HepG2 (cell line): ENCODE results near the gene STK40.

ENCODE experiments used
- CREBL2 ChIP-seq: sonication (generic); formaldehyde crosslinking; IDR thresholded peaks from 2 replicates; pipeline ENCODE4 v1.8.1; 2023; ENCODE audit warnings: missing genetic modification reagents, mild to moderate bottlenecking, borderline replicate concordance
- FOXP1 ChIP-seq, 2 experiments: fragments of 450-650 bp in 1 of 2; IDR thresholded peaks; 2 replicates each; pipeline ENCODE4 v1.6.1; 2017 to 2018; ENCODE audit warnings: antibody characterized with exemption in 1 of 2
- RAD21 ChIP-seq: fragments of 450-650 bp; formaldehyde crosslinking; IDR thresholded peaks from 2 replicates; pipeline ENCODE4 v1.5.0; 2020; ENCODE audit warnings: mild to moderate bottlenecking
- SMC3 ChIP-seq: IDR thresholded peaks from 2 replicates; pipeline ENCODE4 v1.6.1; 2011; ENCODE audit warnings: low read length, improper control_type of control experiment

GRCh38 chr1:36303650-36304360, 81.9 kb downstream of the STK40 start:
- TF ChIP-seq FOXP1 (IDR thresholded peaks at IDR 0.05) (no peak), FOXP1 (CRISPR knock-in tag; IDR thresholded peaks at IDR 0.05) (no peak), CREBL2 (CRISPR knock-in tag) (no peak), SMC3 (no peak), RAD21 (no peak)
